ENCODE measurements around the gene NPB.

DNA sequence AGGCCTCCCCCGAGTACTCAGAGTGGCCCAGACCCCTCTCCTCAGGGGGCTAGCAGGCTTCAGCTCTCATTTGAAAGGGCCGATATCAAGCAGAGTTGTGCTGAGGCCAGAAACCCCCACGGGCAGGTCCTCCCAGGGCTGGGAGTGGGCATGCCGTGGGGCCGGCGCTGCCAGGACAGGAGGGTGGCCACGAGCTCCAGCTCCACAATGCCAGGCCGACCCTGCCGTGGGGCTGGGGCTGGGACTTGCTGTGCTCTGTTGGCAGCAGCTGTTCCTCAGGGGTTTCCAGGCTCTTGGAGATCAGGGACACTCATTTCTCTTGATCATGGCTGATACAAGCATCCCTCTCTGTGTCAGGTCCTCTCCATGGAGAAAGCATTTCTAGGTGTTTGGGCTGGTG, 3.2 kb upstream of the NPB start:
- TF ChIP-seq EP300 (IDR thresholded peaks at IDR 0.05) (no peak), CTCF (IDR thresholded peaks at IDR 0.05) (no peak)
